AG10803 (cell line): ENCODE measurements around the gene MTUS2.

Experiments
- DNase-seq: peaks from one replicate; pipeline ENCODE4 v3.0.0; 2010; ENCODE audit warnings: low read depth
- H3K4me3 ChIP-seq: 2 replicates; pipeline ENCODE4 v1.5.1; 2011; ENCODE audit warnings: mild to moderate bottlenecking, low read length, control low read depth
- CTCF ChIP-seq: conservative IDR thresholded peaks from 2 replicates; pipeline ENCODE4 v1.5.1; 2011; ENCODE audit warnings: mild to moderate bottlenecking, low read length, control low read depth, inconsistent platforms

The MTUS2 gene

GRCh38 chr13:29464105-29464679, 644.1 kb downstream of the MTUS2 start:
- no peak for TF ChIP-seq CTCF
- H3K4me3 ChIP-seq = no peak overlapping the region
- no peak for DNase-seq

GRCh38 chr13:29465741-29466293, 645.7 kb downstream of the MTUS2 start:
- H3K4me3 ChIP-seq = no peak overlapping the region
- DNase-seq = peak; percentile 53
- TF ChIP-seq CTCF = no peak

GRCh38 chr13:29471551-29471950, 651.4 kb downstream of the MTUS2 start:
- DNase-seq = no peak
- H3K4me3 ChIP-seq = no peak overlapping the region
- no peak for TF ChIP-seq CTCF

- H3K4me3 ChIP-seq = no peak overlapping the region
- peak; percentile 100 for TF ChIP-seq CTCF
- peak; percentile 61 for DNase-seq
Measured at GRCh38 chr13:29472332-29472961, 652.3 kb downstream of the MTUS2 start.

DNA sequence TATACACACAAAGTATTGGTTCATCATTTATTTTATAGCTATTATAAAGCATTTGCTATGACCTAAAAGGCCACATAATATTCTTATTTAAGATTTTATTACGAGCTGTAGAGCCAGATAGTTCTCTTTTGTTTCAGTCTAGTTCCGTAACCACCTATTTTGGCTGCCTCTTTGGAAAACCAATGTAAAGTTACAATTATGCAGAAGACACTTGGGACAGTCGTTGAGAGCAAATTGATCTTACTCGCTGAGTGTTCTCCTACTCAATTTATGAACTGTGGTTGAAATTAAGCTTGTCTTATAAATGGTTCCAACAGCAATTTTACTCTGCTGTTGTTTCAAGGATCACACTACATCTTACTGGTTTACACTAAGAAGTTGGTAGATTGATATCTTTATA, 653.0 kb downstream of the MTUS2 start:
- no peak for TF ChIP-seq CTCF
- DNase-seq = no peak
- H3K4me3 ChIP-seq = no peak overlapping the region

GRCh38 chr13:29474991-29475390, 654.9 kb downstream of the MTUS2 start:
- no peak for TF ChIP-seq CTCF
- no peak overlapping the region for H3K4me3 ChIP-seq
- DNase-seq = peak; percentile 74

GRCh38 chr13:29476046-29476445, 655.9 kb downstream of the MTUS2 start:
- DNase-seq = no peak
- TF ChIP-seq CTCF = no peak
- H3K4me3 ChIP-seq = no peak overlapping the region
